A549 (cell line): ENCODE data around the gene VSNL1.

Experiments used
- MYC ChIP-seq: IDR thresholded peaks from 2 replicates; pipeline ENCODE4 v1.6.1; 2012; ENCODE audit warnings: mild to moderate bottlenecking, inconsistent platforms, low read length, improper control_type of control experiment, borderline replicate concordance
- POLR2A ChIP-seq: IDR thresholded peaks from 2 replicates; pipeline ENCODE4 v1.6.1; 2012; ENCODE audit warnings: mild to moderate bottlenecking, low read length
- RFX5 ChIP-seq: fragments of 450-650 bp; IDR thresholded peaks from 2 replicates; pipeline ENCODE4 v1.7.1; 2014; ENCODE audit warnings: antibody characterized with exemption, mild to moderate bottlenecking, moderate library complexity
- TF ChIP-seq, protein P1 (sequence below): fragments of >200 bp; sonication (Bioruptor Twin); formaldehyde crosslinking; IDR thresholded peaks from 3 replicates; pipeline ENCODE4 v1.5.1; 2016

- TF ChIP-seq, protein P1, sequence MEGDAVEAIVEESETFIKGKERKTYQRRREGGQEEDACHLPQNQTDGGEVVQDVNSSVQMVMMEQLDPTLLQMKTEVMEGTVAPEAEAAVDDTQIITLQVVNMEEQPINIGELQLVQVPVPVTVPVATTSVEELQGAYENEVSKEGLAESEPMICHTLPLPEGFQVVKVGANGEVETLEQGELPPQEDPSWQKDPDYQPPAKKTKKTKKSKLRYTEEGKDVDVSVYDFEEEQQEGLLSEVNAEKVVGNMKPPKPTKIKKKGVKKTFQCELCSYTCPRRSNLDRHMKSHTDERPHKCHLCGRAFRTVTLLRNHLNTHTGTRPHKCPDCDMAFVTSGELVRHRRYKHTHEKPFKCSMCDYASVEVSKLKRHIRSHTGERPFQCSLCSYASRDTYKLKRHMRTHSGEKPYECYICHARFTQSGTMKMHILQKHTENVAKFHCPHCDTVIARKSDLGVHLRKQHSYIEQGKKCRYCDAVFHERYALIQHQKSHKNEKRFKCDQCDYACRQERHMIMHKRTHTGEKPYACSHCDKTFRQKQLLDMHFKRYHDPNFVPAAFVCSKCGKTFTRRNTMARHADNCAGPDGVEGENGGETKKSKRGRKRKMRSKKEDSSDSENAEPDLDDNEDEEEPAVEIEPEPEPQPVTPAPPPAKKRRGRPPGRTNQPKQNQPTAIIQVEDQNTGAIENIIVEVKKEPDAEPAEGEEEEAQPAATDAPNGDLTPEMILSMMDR: no peak
- TF ChIP-seq POLR2A (no peak), MYC (no peak), RFX5 (no peak)
These were observed 141.8 kb downstream of the VSNL1 start for GRCh38 chr2:17682098-17682857.
